ENCODE measurements around the gene FOXO3.

The FOXO3 gene

GRCh38 chr6:108730635-108731515, 170.2 kb downstream of the FOXO3 start:
- Histone ChIP-seq H3K4me1 (ENCODE audit: control insufficient read depth, insufficient read depth, low read length, poor library complexity, severe bottlenecking) (peaks cover 12% of the 10 kb centered on the region), H3K9me3 (ENCODE audit: control insufficient read depth, low read length) (no peaks in the 10 kb centered on the region), H3K36me3 (ENCODE audit: control insufficient read depth, insufficient read depth, low read length) (no peaks in the 10 kb centered on the region), H3K27ac (ENCODE audit: low read depth, low read length, severe bottlenecking) (no peak overlapping the region), H3K4me3 (ENCODE audit: extremely low read depth, insufficient read depth, low read length, poor library complexity, severe bottlenecking) (no peak overlapping the region)
- 19 to 25% methylated on average over 9 of the region's 13 CpGs for WGBS, 2 experiments (ENCODE audit: insufficient coverage in 2 of 2)

- Histone ChIP-seq H3K36me3 (ENCODE audit: control insufficient read depth, insufficient read depth, low read length) (no peaks in the 10 kb centered on the region), H3K27ac (ENCODE audit: low read depth, low read length, severe bottlenecking) (no peak overlapping the region), H3K4me1 (ENCODE audit: control insufficient read depth, insufficient read depth, low read length, poor library complexity, severe bottlenecking) (peaks cover 17% of the 10 kb centered on the region), H3K4me3 (ENCODE audit: extremely low read depth, insufficient read depth, low read length, poor library complexity, severe bottlenecking) (no peak overlapping the region), H3K9me3 (ENCODE audit: control insufficient read depth, low read length) (no peaks in the 10 kb centered on the region)
- WGBS, 2 experiments (ENCODE audit: insufficient coverage in 2 of 2): 69 to 84% methylated on average over 10 to 12 of the region's 16 CpGs
These were observed 171.6 kb downstream of the FOXO3 start for GRCh38 chr6:108732091-108732870.

GRCh38 chr6:108733051-108733450, 172.3 kb downstream of the FOXO3 start:
- H3K27ac ChIP-seq (ENCODE audit: low read depth, low read length, severe bottlenecking): no peak overlapping the region
- peaks cover 21% of the 10 kb centered on the region for H3K4me1 ChIP-seq (ENCODE audit: control insufficient read depth, insufficient read depth, low read length, poor library complexity, severe bottlenecking)
- no peaks in the 10 kb centered on the region for H3K36me3 ChIP-seq (ENCODE audit: control insufficient read depth, insufficient read depth, low read length)
- no peak overlapping the region for H3K4me3 ChIP-seq (ENCODE audit: extremely low read depth, insufficient read depth, low read length, poor library complexity, severe bottlenecking)
- WGBS, 2 experiments (ENCODE audit: insufficient coverage in 2 of 2): 83% methylated on average over 1 of the region's 1 CpG; no CpG with 5 or more reads in 1 of the 2 experiments
- no peaks in the 10 kb centered on the region for H3K9me3 ChIP-seq (ENCODE audit: control insufficient read depth, low read length)

GRCh38 chr6:108733706-108734265, 173.1 kb downstream of the FOXO3 start:
- Histone ChIP-seq H3K36me3 (ENCODE audit: control insufficient read depth, insufficient read depth, low read length) (no peaks in the 10 kb centered on the region), H3K4me1 (ENCODE audit: control insufficient read depth, insufficient read depth, low read length, poor library complexity, severe bottlenecking) (peaks cover 24% of the 10 kb centered on the region), H3K9me3 (ENCODE audit: control insufficient read depth, low read length) (no peaks in the 10 kb centered on the region), H3K27ac (ENCODE audit: low read depth, low read length, severe bottlenecking) (no peak overlapping the region), H3K4me3 (ENCODE audit: extremely low read depth, insufficient read depth, low read length, poor library complexity, severe bottlenecking) (no peak overlapping the region)
- 80 to 92% methylated on average over 2 of the region's 2 CpGs for WGBS, 2 experiments (ENCODE audit: insufficient coverage in 2 of 2)

All from mesodermal cell (in vitro differentiated cells).